ENCODE results near the gene PLIN3.

GRCh38 chr19:4791183-4792018, 76.1 kb downstream of the PLIN3 start, which contains the start of gene FEM1A:
- TF ChIP-seq CSDC2 (CRISPR knock-in tag; IDR thresholded peaks at IDR 0.05) (peak; percentile 97), POU6F1 (CRISPR knock-in tag; IDR thresholded peaks at IDR 0.05; ENCODE audit: borderline replicate concordance, low read depth) (no peak), PPARA (CRISPR knock-in tag; IDR thresholded peaks at IDR 0.05; ENCODE audit: borderline replicate concordance) (0 out of 2 replicates have a peak, but pooled peaks have one; percentile 68), ARNTL (CRISPR knock-in tag; IDR thresholded peaks at IDR 0.05; ENCODE audit: borderline replicate concordance, low read depth) (no peak), ZFP3 (CRISPR knock-in tag; IDR thresholded peaks at IDR 0.05) (peak; percentile 91), SNAI2 (CRISPR knock-in tag; IDR thresholded peaks at IDR 0.05) (peak; percentile 98), RARB (CRISPR knock-in tag; IDR thresholded peaks at IDR 0.05) (no peak), OSR1 (CRISPR knock-in tag; IDR thresholded peaks at IDR 0.05) (no peak)

Measured in SK-N-SH treated with all-trans-retinoic acid at 6 μM for 48 hours (cell line).